GM18909 (cell line): ENCODE measurements around the gene TPH2.

Experiments used
- ATAC-seq: cut with Tn5 transposase; IDR thresholded peaks from one replicate; pipeline ENCODE4 v1.9.1; 2021; ENCODE audit warnings: mild to moderate bottlenecking; ENCODE audit not compliant: unreplicated experiment, poor library complexity

The TPH2 gene

DNA sequence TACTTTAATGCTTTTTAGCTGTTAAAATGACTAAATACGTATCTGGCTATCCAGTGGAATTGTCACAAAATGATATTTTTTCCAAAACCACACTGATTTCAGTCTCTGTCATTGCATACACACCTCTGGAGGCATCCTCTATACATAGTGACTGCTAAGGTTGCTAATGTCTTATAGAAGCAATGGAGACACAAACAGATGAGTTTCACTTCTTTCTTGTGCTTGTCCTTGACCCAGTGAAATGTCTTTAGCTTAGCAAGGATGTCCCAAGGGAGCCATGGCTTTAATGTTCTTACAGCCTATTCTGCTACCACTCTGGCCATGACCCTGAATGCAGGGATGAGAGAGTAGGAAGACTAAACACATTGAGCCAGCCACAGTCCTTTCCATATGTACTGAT, 90.3 kb downstream of the TPH2 start:
- ATAC-seq = peak; percentile 55

DNA sequence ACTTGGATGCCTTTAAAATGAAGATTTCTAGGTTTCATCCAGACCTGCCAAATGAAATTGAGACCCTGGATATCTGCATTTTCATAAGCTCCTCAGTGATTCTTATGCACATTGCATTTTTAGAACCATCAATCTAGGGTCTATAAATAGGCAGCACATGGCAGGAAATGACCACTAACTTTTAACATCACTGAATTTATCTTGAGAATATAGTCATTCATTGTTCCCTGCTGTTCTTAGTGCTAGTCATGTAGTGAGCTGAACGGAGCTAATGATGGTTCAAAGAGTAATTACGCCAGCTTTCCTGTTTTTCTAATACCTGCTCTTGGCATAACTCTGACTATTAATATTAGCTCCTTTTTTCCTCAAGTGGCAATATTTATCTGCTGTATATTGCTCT, 91.6 kb downstream of the TPH2 start:
- no peak for ATAC-seq

- no peak for ATAC-seq
Measured at GRCh38 chr12:72031066-72031465, 92.4 kb downstream of the TPH2 start.

DNA sequence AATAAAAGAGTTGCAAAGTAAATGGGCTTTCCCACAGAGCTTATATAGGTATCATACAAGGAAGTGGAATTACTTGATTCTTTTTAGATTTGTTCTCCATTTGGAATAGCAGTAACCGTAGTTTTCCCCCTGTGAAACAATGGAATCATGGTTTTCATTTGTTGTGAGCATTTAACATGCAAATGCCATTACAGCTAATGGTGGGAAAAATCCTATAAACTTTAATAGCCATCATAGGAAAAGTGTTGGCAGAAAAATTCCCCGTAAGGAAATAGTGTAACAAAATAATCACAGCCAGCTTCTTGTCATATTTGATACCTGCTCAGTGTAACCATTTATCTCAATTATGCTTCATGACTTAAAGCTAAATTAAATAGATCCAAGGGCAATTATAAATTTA, 95.3 kb downstream of the TPH2 start:
- ATAC-seq = no peak

DNA sequence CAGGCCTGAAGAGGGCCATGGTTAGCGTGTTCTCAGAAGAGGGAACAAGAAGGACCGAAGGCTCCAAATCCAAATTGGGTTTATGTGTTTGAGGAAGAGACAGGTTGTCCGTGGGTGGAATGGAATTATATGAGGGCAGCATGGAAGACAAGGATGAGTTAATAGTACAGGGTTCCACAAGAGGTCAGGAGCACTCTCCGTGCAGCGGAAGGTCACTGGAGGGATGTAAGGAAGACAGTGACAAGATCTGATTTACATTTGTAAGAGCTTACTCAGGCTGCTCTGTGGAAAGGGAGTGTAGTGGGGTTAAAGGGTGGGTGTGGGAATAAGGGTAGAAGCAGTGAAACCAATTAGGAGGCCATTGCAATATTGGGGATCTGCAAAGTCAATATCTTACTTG, 97.0 kb downstream of the TPH2 start:
- ATAC-seq = no peak

- no peak for ATAC-seq
Measured at GRCh38 chr12:72036393-72036792, 97.7 kb downstream of the TPH2 start.

- ATAC-seq = no peak
Measured at GRCh38 chr12:72037006-72037795, 98.6 kb downstream of the TPH2 start.

- no peak for ATAC-seq
Measured at GRCh38 chr12:72041811-72042210, 103.2 kb downstream of the TPH2 start.

GRCh38 chr12:72053604-72054003, 115.0 kb downstream of the TPH2 start:
- ATAC-seq = no peak

DNA sequence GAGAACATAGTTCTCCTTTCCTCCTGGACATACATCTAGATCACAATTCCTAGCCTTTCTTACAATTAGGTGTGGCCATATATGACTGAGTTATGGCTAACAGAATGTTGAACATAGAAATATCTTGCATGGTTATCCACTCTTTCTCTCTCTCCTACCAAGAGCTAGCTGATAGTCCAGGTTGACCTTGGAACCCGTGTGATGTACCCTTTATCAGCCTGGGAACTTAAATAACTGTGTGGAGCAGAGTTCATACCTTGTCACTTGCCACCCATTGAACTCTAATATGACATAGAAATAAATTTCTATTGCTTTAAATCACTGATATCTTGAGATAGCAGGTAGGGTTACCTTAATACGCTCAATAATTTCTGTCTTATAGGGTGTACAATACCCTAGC, 115.9 kb downstream of the TPH2 start:
- no peak for ATAC-seq

DNA sequence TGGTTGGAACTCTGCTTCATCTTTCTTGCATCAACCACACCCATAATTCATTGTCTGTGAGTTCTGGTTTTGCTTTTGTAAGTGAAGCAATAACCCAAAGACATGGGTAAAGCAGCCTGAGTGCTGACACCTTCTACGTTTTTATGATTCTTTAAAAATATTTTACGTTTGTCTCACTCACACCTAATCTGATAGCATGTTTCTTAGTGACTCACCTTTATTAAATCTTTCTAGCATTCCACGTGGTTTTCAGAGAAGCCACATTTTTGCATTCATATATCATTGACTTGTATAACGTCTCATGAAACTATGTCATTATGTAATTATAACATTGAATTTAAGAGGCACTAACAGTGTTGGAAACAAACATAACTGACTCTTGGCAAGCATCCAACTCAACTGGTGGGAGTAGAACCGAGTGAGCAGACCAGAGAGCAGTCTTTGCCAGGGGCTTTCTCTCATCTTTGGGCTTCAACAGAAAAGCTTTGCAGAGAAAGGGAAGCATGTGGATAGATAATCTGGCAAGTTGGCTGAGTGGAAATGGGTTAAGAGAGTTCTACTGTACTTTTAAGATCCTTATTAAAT, 118.8 kb downstream of the TPH2 start:
- no peak for ATAC-seq

DNA sequence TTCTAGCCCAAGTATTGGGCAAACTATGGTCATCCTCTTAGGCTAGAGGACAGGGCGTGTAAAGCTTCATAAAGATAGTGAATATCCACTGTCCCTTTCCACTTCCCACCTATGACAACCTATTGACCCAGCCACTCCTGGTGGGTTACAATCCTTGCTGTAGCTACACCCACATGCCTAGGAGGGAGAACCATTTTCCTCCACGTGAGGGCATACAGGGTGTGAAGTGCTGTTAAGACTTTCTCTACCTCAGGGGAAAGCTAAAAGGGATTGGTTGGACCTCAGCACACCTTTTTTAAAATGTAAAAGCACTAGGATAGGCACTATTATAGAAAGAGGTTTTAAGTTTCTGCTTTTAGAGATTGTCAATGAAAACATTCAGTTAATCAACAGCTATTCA, 124.4 kb downstream of the TPH2 start:
- no peak for ATAC-seq

- ATAC-seq = no peak
Measured at GRCh38 chr12:72071030-72071429, 132.4 kb downstream of the TPH2 start.

- ATAC-seq = no peak
Measured at GRCh38 chr12:72072592-72073212, 134.1 kb downstream of the TPH2 start.

GRCh38 chr12:72074065-72074464, 135.4 kb downstream of the TPH2 start:
- ATAC-seq = no peak

DNA sequence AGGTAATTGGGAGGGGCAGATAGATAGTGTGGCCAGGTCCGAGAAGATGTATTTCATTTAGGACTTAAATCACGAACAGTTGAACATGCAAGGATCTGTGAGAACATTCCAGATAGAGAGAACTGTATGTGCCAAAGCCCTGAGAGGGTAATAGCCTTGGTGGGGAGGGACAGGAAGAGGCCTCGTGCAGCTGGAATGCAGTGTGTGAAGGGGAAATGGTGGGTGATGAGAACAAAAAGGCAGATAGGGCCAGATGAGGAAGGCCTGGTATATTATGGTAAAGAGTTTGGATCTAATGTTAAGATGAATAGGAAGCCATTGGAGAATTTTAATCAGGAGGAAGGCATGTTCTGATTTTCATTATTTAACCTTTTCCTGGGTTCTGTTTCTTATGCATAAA, 136.3 kb downstream of the TPH2 start:
- no peak for ATAC-seq

DNA sequence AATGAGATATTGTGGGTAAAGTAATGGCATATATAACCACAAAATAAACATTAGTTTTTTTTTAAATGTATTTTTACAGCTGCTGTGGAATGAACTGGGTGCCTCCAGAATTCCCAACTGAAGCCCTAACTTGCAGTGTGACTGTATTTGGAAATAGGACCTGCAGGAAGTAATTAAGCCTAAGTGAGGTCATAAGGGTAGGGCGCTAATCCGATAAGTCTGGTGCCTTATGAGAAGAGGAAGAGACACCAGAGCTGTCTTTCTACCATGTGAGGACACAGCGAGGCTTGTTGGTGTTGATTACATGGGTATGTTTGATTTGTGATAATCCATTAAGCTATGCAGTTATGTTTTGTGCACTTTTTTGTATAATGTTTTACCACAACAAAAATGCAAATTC, 136.8 kb downstream of the TPH2 start:
- ATAC-seq = no peak

DNA sequence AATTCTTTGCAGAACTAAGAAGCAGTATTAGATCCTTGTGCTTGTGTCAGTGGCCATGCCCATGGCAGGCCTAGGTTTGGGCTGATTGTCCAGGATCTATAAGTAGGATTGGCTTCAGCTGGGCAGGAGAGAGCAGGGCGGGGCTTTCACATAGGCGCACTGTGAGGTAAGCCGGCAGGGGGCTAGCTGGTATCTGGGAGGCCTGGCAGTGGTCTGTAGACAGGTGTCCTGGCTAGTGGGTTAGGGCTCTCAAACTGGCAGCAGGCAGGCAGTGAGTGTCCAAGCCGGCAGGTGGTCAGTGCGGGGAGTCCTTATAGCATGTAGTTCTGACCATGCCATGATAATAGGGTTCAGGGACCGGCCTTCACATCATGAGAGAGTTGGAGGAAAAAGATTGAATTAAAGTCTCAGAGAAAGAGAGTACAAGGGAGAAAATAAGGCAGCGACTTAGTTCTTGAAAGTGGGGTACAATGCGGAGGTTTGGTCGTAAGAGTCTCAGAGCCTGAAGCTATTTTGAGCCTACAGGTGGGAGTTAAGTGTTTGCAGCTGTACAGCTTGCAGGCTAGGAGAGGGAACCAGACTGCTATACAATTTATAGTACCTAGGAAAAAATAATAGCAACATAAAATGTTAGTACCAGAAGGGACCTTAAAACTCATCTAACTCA, 137.4 kb downstream of the TPH2 start:
- ATAC-seq = no peak

- ATAC-seq = no peak
Measured at GRCh38 chr12:72076558-72076915, 137.9 kb downstream of the TPH2 start.

DNA sequence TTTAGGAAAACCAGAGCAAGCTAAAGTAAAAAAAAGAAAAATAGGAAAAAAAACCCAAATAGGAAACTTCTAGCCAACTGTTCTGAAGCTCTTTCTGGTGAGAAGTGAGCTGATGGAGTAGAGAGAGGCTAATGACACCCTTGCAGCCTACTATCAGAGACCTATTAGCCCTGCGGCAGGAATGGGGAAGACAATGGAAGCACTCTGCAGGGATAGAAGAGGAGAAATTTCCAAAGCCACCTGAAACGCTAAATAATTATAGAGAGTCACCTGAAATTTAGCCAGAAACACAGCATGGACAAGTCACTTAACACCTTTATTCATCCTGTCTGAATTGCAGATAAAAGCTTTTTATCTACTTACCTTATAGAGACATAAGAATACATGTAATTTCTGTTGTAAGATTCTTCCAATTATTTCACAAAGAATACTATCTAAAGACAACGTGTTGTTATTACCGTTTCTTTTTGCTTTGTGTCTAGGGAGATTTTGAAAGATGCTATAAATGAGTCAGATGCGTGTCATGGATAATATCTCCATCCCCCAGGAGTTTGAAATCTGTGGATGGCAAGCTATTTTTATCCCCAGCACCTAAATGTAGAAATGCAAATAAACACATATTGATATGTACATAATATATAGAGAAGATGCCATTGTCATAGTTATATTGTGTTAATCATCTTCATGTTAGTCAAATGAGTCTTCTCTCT, 138.6 kb downstream of the TPH2 start:
- no peak for ATAC-seq

- no peak for ATAC-seq
Measured at GRCh38 chr12:72081777-72082176, 143.1 kb downstream of the TPH2 start.
